Gastroesophageal sphincter (tissue), 4 donors: ENCODE results near the gene ALOX5AP. TPM values are rescaled to one million over a fixed set of nuclear protein-coding genes. Genes with fewer than 3 reads are reported as not detected.

Source experiments
- ATAC-seq: fragments of 150-250 bp; one replicate; pipeline ENCODE4 v1.9.1; 2016; ENCODE audit warnings: mild to moderate bottlenecking, moderate library complexity
- H3K27ac ChIP-seq, 4 donors: fragments of 200-600 bp; sonication (generic) in 3 of 4; 1 replicate in 3 of 4; 2 replicates in 1 of 4; pipeline ENCODE4 v1.5.1; 2016 to 2019
- H3K27me3 ChIP-seq: fragments of 200-600 bp; sonication (generic); one replicate; pipeline ENCODE4 v1.5.1; 2019
- H3K36me3 ChIP-seq, 2 donors: fragments of 200-600 bp; sonication (generic); one replicate each; pipeline ENCODE4 v1.5.1; 2019; ENCODE audit warnings: control low read depth in 1 of 2
- H3K4me1 ChIP-seq, 3 donors: fragments of 200-600 bp; sonication (generic); 1 replicate in 2 of 3; 2 replicates in 1 of 3; pipeline ENCODE4 v1.5.1; 2016 to 2019; ENCODE audit warnings: control low read depth in 2 of 3
- H3K4me3 ChIP-seq, 2 donors: fragments of 200-600 bp; sonication (generic); one replicate each; pipeline ENCODE4 v1.5.1; 2019; ENCODE audit warnings: mild to moderate bottlenecking in 1 of 2, moderate library complexity in 1 of 2
- H3K9me3 ChIP-seq, 3 donors: fragments of 200-600 bp; sonication (generic); one replicate each; pipeline ENCODE4 v1.5.1; 2017 to 2019; ENCODE audit warnings: control low read depth in 2 of 3
- EP300 ChIP-seq: sonication (generic); formaldehyde crosslinking; IDR thresholded peaks from one replicate; pipeline ENCODE4 v1.6.1; 2017; ENCODE audit warnings: antibody characterized with exemption, mild to moderate bottlenecking
- POLR2A ChIP-seq, 2 donors: fragments of 450-650 bp; IDR thresholded peaks; one replicate each; pipeline ENCODE4 v1.6.1; 2017; ENCODE audit warnings: antibody characterized with exemption in 2 of 2, mild to moderate bottlenecking in 2 of 2, moderate library complexity in 1 of 2
- POLR2AphosphoS5 ChIP-seq: sonication (generic); formaldehyde crosslinking; IDR thresholded peaks from one replicate; pipeline ENCODE4 v1.6.1; 2017; ENCODE audit warnings: antibody characterized with exemption
- WGBS, 2 donors: methylation state at CpG; one replicate each; pipeline ENCODE4 v1.1.5; 2018; ENCODE audit warnings: low coverage in 1 of 2; 5-methylcytosine and 5-hydroxymethylcytosine counted together
- total RNA-seq, 4 donors: library from RNA; depleted of rRNA; stranded (reverse); fragments of >200 nt; gene quantifications; one replicate each; pipeline ENCODE4 v1.1.0, GENCODE V29; 2016
- TF ChIP-seq, protein P1 (sequence below), 4 experiments: fragments of 200-600 bp in 2 of 4; fragments of 450-650 bp in 2 of 4; sonication (generic) in 1 of 4; IDR thresholded peaks; one replicate each; pipeline ENCODE4 v1.5.1; 2017 to 2019; ENCODE audit warnings: antibody characterized with exemption in 4 of 4, mild to moderate bottlenecking in 2 of 4, moderate library complexity in 2 of 4

ALOX5AP gene
- total RNA-seq, 4 donors from 2014 or later = 5.6 to 34.7 (median 19.7) TPM

DNA sequence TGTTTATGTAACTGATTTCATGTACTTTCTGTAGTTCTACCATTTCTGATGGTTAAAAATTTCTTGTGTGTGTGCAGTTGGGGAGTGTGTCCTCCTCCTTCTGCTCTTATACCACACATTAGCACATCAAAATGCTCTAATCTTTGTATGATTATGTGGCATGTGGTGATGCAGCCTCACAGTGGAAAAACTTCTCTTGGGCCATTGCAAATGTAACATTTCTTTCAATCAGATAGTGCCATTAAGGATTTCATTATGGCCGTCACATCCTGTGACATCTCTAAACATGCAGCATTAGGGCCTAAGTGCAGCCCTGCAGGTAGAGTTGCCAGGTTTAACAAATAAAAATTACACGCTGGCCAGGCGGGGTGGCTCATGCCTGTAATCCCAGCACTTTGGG lies 24.9 kb upstream of the ALOX5AP start:
- H3K27ac ChIP-seq = no peak overlapping the region
- H3K4me1 ChIP-seq = no peaks in the 10 kb centered on the region
- no peak for TF ChIP-seq POLR2AphosphoS5
- TF ChIP-seq POLR2A (IDR thresholded peaks at IDR 0.05) = no peak
- TF ChIP-seq EP300 = no peak
- TF ChIP-seq, protein P1, sequence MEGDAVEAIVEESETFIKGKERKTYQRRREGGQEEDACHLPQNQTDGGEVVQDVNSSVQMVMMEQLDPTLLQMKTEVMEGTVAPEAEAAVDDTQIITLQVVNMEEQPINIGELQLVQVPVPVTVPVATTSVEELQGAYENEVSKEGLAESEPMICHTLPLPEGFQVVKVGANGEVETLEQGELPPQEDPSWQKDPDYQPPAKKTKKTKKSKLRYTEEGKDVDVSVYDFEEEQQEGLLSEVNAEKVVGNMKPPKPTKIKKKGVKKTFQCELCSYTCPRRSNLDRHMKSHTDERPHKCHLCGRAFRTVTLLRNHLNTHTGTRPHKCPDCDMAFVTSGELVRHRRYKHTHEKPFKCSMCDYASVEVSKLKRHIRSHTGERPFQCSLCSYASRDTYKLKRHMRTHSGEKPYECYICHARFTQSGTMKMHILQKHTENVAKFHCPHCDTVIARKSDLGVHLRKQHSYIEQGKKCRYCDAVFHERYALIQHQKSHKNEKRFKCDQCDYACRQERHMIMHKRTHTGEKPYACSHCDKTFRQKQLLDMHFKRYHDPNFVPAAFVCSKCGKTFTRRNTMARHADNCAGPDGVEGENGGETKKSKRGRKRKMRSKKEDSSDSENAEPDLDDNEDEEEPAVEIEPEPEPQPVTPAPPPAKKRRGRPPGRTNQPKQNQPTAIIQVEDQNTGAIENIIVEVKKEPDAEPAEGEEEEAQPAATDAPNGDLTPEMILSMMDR (IDR thresholded peaks at IDR 0.05) = no peak
- no peaks in the 10 kb centered on the region for H3K27me3 ChIP-seq
- no peak for ATAC-seq
- WGBS, 2 donors = 81 to 100% methylated on average over 3 of the region's 3 CpGs
- no peak overlapping the region for H3K4me3 ChIP-seq
- no peaks in the 10 kb centered on the region for H3K9me3 ChIP-seq
- H3K36me3 ChIP-seq = no peaks in the 10 kb centered on the region

GRCh38 chr13:30711375-30711774 lies 24.0 kb upstream of the ALOX5AP start:
- Histone ChIP-seq H3K9me3 (no peaks in the 10 kb centered on the region), H3K27me3 (no peaks in the 10 kb centered on the region), H3K36me3 (no peaks in the 10 kb centered on the region), H3K4me3 (no peak overlapping the region), H3K4me1 (no peaks in the 10 kb centered on the region), H3K27ac (no peak overlapping the region)
- TF ChIP-seq POLR2A (IDR thresholded peaks at IDR 0.05) (no peak), POLR2AphosphoS5 (no peak), EP300 (no peak)
- TF ChIP-seq, protein P1 (IDR thresholded peaks at IDR 0.05) = no peak
- ATAC-seq = no peak
- WGBS, 2 donors = 63 to 70% methylated on average over 3 of the region's 4 CpGs

DNA sequence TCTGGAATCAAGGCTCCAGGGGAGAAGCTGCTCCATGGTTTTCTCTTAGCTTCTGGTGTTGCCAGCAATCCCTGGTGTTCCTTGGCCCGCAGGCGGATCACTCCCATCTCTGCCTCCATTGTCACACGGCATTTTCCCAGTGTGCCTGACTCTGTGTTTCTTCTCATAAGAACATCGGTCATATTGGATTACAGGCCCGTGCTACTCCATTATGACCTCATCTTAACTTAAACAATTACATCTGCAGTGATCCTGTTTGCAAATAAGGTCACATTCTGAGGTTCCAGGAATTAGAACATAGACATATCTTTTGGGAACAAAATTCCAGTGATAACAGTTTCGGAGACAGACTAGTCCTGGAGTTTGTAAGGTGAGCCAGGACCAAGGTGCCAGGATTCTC lies 23.5 kb upstream of the ALOX5AP start:
- Histone ChIP-seq H3K4me1 (no peaks in the 10 kb centered on the region), H3K4me3 (no peak overlapping the region), H3K9me3 (no peaks in the 10 kb centered on the region), H3K27me3 (no peaks in the 10 kb centered on the region), H3K36me3 (no peaks in the 10 kb centered on the region), H3K27ac (no peak overlapping the region)
- WGBS, 2 donors = 93 to 96% methylated on average over 5 to 6 of the region's 6 CpGs
- no peak for TF ChIP-seq POLR2A (IDR thresholded peaks at IDR 0.05)
- TF ChIP-seq POLR2AphosphoS5 = no peak
- no peak for TF ChIP-seq EP300
- TF ChIP-seq, protein P1 (IDR thresholded peaks at IDR 0.05) = no peak
- no peak for ATAC-seq

DNA sequence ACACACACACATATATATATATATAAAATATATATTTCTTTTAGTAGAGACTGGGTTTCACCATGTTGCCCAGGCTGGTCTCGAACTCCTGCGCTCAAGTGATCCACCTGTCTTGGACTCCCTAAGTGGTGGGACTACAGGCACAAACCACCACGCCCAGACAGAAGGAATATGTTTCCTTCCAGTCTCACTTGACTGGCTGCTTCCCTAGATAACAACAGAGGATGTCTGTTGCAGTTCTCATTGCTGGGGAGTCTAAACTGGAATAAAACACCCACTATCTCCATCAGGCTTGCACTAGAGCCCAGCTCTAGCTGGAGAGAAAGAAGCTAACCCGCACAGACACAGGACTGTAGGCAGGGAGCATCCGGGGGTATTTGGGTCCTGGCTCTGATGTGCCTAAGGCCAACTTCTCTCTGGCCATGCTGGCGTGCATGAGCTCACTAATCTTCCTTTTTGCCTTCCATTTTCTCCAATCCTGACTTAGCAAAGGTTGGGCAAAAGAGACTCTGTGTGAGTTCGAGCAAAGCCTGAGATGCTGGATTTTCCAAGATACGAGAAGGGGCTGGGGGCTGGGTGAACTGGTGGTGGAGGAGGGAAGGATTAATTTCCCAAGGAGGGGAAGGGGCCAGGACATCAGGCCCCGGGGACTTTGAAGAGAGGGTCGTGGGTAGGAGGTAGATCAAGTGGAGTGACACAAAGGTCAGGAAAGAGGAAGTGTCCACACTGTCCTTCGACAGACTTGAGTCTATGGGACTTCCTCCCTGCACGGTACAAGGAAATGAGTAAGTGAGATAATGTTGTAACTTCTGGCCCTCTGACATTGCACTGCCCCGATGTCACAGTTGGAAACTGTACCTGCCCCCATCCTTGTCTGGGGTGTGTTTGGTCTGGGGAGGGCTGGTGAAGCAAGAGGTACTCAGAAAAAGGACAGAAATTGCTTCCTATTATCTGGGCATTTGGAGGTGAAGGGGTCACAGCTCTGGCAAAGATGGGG lies 22.5 kb upstream of the ALOX5AP start:
- WGBS, 2 donors = 62 to 66% methylated on average over 8 to 9 of the region's 13 CpGs
- peak; percentile 82 for ATAC-seq
- TF ChIP-seq, protein P1 (IDR thresholded peaks at IDR 0.05) = no peak
- TF ChIP-seq POLR2AphosphoS5 = peak; percentile 26

More for the DNA sequence above, 22.5 kb upstream of the ALOX5AP start:
- Histone ChIP-seq H3K9me3 (no peaks in the 10 kb centered on the region), H3K4me3 (no peak overlapping the region), H3K36me3 (no peaks in the 10 kb centered on the region), H3K4me1 (no peaks in the 10 kb centered on the region), H3K27ac (no peak overlapping the region), H3K27me3 (no peaks in the 10 kb centered on the region)
